ENCODE data around the gene PLB1.

DNA sequence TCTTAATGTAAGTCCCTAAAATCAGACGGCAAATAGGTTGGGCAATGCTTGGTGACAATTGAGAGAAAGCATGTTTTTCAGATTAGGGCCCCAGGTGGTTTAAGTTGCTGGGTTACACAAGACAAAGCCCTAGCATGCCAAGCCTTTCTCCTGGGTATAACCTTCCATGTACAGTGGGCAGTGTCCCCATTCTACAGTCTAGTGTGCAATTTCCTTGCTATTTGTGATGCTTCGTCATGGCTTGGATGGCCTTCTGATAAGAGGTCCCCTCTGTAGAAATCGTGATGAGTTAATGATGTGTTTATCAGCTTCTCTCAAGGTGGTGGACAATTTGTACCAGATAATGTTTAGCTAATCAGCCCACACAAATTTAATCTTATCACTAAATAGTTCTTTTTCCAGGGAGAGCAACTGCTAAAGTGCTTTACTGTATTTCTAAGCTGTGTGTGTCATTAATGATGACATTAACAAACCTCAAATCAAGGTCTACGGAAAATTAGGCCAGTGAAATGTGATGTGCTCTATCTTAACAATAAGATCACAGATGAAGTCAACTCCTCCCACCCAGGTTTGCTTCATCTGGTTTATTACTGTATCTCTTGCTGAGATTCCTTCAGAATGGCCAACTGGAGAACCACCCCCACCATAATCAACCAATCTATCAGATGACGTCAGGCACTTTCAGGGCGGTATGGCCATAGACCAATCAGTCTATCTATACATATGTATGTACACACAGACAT lies 61.7 kb downstream of the PLB1 start:
- TF ChIP-seq, protein P1, sequence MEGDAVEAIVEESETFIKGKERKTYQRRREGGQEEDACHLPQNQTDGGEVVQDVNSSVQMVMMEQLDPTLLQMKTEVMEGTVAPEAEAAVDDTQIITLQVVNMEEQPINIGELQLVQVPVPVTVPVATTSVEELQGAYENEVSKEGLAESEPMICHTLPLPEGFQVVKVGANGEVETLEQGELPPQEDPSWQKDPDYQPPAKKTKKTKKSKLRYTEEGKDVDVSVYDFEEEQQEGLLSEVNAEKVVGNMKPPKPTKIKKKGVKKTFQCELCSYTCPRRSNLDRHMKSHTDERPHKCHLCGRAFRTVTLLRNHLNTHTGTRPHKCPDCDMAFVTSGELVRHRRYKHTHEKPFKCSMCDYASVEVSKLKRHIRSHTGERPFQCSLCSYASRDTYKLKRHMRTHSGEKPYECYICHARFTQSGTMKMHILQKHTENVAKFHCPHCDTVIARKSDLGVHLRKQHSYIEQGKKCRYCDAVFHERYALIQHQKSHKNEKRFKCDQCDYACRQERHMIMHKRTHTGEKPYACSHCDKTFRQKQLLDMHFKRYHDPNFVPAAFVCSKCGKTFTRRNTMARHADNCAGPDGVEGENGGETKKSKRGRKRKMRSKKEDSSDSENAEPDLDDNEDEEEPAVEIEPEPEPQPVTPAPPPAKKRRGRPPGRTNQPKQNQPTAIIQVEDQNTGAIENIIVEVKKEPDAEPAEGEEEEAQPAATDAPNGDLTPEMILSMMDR (IDR thresholded peaks at IDR 0.05) = no peak
- no peak for TF ChIP-seq POLR2A (IDR thresholded peaks at IDR 0.05)

Data from adrenal gland (tissue), 5 donors.